ENCODE data around the gene CARMIL1.

The CARMIL1 gene

GRCh38 chr6:25334793-25335192 lies 55.6 kb downstream of the CARMIL1 start:
- H3K4me3 ChIP-seq (ENCODE audit: low read depth, low read length) = no peak overlapping the region
- TF ChIP-seq CTCF (IDR thresholded peaks at IDR 0.05; ENCODE audit: control insufficient read depth, extremely low read depth, insufficient read depth) = no peak
- DNase-seq (ENCODE audit: low read depth) = no peak

- H3K4me3 ChIP-seq (ENCODE audit: low read depth, low read length) = no peak overlapping the region
- no peak for DNase-seq (ENCODE audit: low read depth)
- TF ChIP-seq CTCF (IDR thresholded peaks at IDR 0.05; ENCODE audit: control insufficient read depth, extremely low read depth, insufficient read depth) = no peak
Measured at GRCh38 chr6:25336996-25337395, 57.8 kb downstream of the CARMIL1 start.

GRCh38 chr6:25337431-25337830 lies 58.3 kb downstream of the CARMIL1 start:
- no peak overlapping the region for H3K4me3 ChIP-seq (ENCODE audit: low read depth, low read length)
- TF ChIP-seq CTCF (IDR thresholded peaks at IDR 0.05; ENCODE audit: control insufficient read depth, extremely low read depth, insufficient read depth) = no peak

GRCh38 chr6:25340431-25341202 lies 61.4 kb downstream of the CARMIL1 start:
- no peak for TF ChIP-seq CTCF (IDR thresholded peaks at IDR 0.05; ENCODE audit: control insufficient read depth, extremely low read depth, insufficient read depth)
- no peak overlapping the region for H3K4me3 ChIP-seq (ENCODE audit: low read depth, low read length)
- DNase-seq (ENCODE audit: low read depth) = no peak

More at GRCh38 chr6:25337431-25337830, 58.3 kb downstream of the CARMIL1 start:
- DNase-seq (ENCODE audit: low read depth) = no peak

GRCh38 chr6:25341203-25341552 lies 62.0 kb downstream of the CARMIL1 start:
- no peak for TF ChIP-seq CTCF (IDR thresholded peaks at IDR 0.05; ENCODE audit: control insufficient read depth, extremely low read depth, insufficient read depth)
- no peak overlapping the region for H3K4me3 ChIP-seq (ENCODE audit: low read depth, low read length)
- no peak for DNase-seq (ENCODE audit: low read depth)

GRCh38 chr6:25341923-25342619 lies 62.9 kb downstream of the CARMIL1 start:
- TF ChIP-seq CTCF (IDR thresholded peaks at IDR 0.05; ENCODE audit: control insufficient read depth, extremely low read depth, insufficient read depth) = no peak
- no peak overlapping the region for H3K4me3 ChIP-seq (ENCODE audit: low read depth, low read length)
- no peak for DNase-seq (ENCODE audit: low read depth)

Measured in LNCaP clone FGC (cell line).